ENCODE results near the gene HDGFL3. TPM values are rescaled to one million over a fixed set of nuclear protein-coding genes. Genes with fewer than 3 reads are reported as not detected.

Gene HDGFL3
- 49.3 and 91.2 TPM in 2 replicates for polyA plus RNA-seq (2011; rRNA removed)
- 7.0 and 9.8 TPM in 2 replicates for polyA plus RNA-seq (2012; cell fraction: cytosol; rRNA removed)
- polyA plus RNA-seq (2012; cell fraction: nucleus; rRNA removed): 1.9 and 2.3 TPM in 2 replicates
- 47.4 to 51.1 TPM (median 50.8 TPM) in 3 replicates for polyA plus RNA-seq (2017; fragmentation: RNase III; extraction: RNeasy Plus Mini Kit Qiagen cat#74134 plus additional on column Dnase treatment)
- 8.3 and 8.9 TPM in 2 replicates for polyA minus RNA-seq (2011; rRNA and poly(A)+ RNA removed)

DNA sequence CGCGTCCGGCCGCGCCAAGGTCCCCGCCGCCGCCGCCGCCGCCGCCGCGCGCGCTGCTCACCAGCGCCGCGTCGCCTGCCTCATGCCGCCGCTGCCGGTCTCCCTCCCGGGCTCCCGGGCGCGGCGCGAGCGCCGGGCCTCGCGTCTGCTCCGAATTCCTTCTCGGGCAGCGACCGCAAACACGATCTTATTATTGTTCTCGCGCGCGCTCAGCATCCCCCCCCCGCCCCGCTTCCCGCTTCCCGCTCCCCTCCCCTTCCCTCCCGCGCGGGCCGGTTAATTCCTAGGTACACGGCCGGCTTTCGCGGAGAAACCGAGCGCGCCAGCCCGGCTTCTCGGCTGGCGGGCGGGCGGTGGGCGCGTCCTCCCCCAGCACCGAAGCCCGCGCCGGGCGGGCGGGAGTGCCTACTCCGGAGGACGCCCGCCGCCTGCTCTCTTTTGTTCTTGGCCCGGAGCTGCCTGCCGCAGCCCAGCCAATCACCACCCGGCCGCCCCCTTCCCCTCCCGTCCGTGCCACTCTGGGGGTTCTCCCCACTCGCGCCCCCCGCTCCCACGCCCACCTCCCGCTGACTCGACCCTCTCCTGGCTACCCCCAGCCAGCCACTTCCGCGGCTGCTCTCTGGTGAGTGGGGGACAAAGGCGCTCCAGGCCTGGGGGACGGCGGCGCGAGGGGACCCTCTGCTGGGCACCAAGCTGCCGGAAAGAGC lies at the start of gene HDGFL3:
Gene HDGFL3 (minus strand): TSS at position 164 of the 707 bp plus-strand sequence. CDS start 409 bp downstream, outside the sequence.
- 1% methylated on average over 19 of the region's 94 CpGs for WGBS (ENCODE audit: missing lambda C conversion rate)
- ATAC-seq (peak; percentile 68 to 80), FAIRE-seq (no peak), DNase-seq (ENCODE audit: low read depth in 1 of 2, low spot score in 1 of 2) (peak; percentile 67 to 74)
- Histone ChIP-seq H3K9me3 (no peaks in the 10 kb centered on the region), H3K4me2 (peak within 1 kb of the TSS; percentile 73), H3K4me3 (peak within 1 kb of the TSS; percentile 82), H3K27ac (peak within 1 kb of the TSS; percentile 96), H3K4me1 (peaks cover 19% of the 10 kb centered on the region)
- POLR2A ChIA-PET: interaction anchor here (0.7 to 2.4 kb wide), 3 partner anchors 141 to 540 kb away, joined by 3 to 16 read pairs (median 11); partner anchors contain the start of genes BTBD1 and C15orf40
- CTCF ChIA-PET: interaction anchor here (0.8 to 2.0 kb wide), 10 partner anchors 11 to 1072 kb away, joined by 3 to 9 read pairs (median 3); partner anchors contain the start of genes C15orf40 and SH3GL3
- TF ChIP-seq TP53 (CRISPR knock-in tag; IDR thresholded peaks at IDR 0.05) (no peak), ZC3H11A (IDR thresholded peaks at IDR 0.05) (no peak), GATA3 (IDR thresholded peaks at IDR 0.05; ENCODE audit: borderline replicate concordance) (no peak), CBX2 (IDR thresholded peaks at IDR 0.05; ENCODE audit: borderline replicate concordance, low read depth) (no peak), KDM1A (IDR thresholded peaks at IDR 0.05; ENCODE audit: low read depth) (no peak), RCOR1 (IDR thresholded peaks at IDR 0.05; ENCODE audit: low read depth, low read length) (no peak), POLR2AphosphoS2 (conservative IDR thresholded peaks at IDR 0.05; ENCODE audit: low read length) (no peak), HOXA7 (CRISPR knock-in tag; IDR thresholded peaks at IDR 0.05) (no peak), FOSL2 (IDR thresholded peaks at IDR 0.05) (no peak), FOSL2 (CRISPR knock-in tag; IDR thresholded peaks at IDR 0.05) (no peak), EHF (CRISPR knock-in tag; IDR thresholded peaks at IDR 0.05) (no peak), CEBPB (IDR thresholded peaks at IDR 0.05) (no peak), EP300 (IDR thresholded peaks at IDR 0.05) (no peak), JUN (IDR thresholded peaks at IDR 0.05) (peak in 1 of 2 experiments; percentile 25; a peak in 2 of 5 replicates), SREBF2 (IDR thresholded peaks at IDR 0.05) (no peak), CBX8 (IDR thresholded peaks at IDR 0.05) (no peak), NPAS2 (CRISPR knock-in tag; IDR thresholded peaks at IDR 0.05; ENCODE audit: borderline replicate concordance) (no peak), ZSCAN20 (CRISPR knock-in tag; IDR thresholded peaks at IDR 0.05) (no peak), SMC3 (IDR thresholded peaks at IDR 0.05) (0 out of 3 replicates have a peak, but pooled peaks have one; percentile 26), MAFK (IDR thresholded peaks at IDR 0.05; ENCODE audit: partially characterized antibody) (no peak), FOXS1 (CRISPR knock-in tag; IDR thresholded peaks at IDR 0.05) (no peak), MAX (IDR thresholded peaks at IDR 0.05) (no peak), RAD21 (conservative IDR thresholded peaks at IDR 0.05 in 1 of 2, IDR thresholded peaks at IDR 0.05 in 1 of 2) (peak; percentile 30 to 41; a peak in 1 of 5 replicates), FOSB (CRISPR knock-in tag; IDR thresholded peaks at IDR 0.05) (no peak), CHD2 (IDR thresholded peaks at IDR 0.05; ENCODE audit: low read length, partially characterized antibody) (no peak), HOXB5 (CRISPR knock-in tag; IDR thresholded peaks at IDR 0.05) (no peak)
- TF ChIP-seq, protein P1, sequence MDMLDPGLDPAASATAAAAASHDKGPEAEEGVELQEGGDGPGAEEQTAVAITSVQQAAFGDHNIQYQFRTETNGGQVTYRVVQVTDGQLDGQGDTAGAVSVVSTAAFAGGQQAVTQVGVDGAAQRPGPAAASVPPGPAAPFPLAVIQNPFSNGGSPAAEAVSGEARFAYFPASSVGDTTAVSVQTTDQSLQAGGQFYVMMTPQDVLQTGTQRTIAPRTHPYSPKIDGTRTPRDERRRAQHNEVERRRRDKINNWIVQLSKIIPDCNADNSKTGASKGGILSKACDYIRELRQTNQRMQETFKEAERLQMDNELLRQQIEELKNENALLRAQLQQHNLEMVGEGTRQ (IDR thresholded peaks at IDR 0.05): no peak
- TF ChIP-seq, protein P2, sequence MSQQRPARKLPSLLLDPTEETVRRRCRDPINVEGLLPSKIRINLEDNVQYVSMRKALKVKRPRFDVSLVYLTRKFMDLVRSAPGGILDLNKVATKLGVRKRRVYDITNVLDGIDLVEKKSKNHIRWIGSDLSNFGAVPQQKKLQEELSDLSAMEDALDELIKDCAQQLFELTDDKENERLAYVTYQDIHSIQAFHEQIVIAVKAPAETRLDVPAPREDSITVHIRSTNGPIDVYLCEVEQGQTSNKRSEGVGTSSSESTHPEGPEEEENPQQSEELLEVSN (IDR thresholded peaks at IDR 0.05; ENCODE audit: borderline replicate concordance, low read depth): no peak
- TF ChIP-seq, protein P3, sequence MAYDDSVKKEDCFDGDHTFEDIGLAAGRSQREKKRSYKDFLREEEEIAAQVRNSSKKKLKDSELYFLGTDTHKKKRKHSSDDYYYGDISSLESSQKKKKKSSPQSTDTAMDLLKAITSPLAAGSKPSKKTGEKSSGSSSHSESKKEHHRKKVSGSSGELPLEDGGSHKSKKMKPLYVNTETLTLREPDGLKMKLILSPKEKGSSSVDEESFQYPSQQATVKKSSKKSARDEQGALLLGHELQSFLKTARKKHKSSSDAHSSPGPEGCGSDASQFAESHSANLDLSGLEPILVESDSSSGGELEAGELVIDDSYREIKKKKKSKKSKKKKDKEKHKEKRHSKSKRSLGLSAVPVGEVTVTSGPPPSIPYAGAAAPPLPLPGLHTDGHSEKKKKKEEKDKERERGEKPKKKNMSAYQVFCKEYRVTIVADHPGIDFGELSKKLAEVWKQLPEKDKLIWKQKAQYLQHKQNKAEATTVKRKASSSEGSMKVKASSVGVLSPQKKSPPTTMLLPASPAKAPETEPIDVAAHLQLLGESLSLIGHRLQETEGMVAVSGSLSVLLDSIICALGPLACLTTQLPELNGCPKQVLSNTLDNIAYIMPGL (CRISPR knock-in tag; IDR thresholded peaks at IDR 0.05; ENCODE audit: borderline replicate concordance): 0 out of 2 replicates have a peak, but pooled peaks have one; percentile 52
- TF ChIP-seq, protein P4, sequence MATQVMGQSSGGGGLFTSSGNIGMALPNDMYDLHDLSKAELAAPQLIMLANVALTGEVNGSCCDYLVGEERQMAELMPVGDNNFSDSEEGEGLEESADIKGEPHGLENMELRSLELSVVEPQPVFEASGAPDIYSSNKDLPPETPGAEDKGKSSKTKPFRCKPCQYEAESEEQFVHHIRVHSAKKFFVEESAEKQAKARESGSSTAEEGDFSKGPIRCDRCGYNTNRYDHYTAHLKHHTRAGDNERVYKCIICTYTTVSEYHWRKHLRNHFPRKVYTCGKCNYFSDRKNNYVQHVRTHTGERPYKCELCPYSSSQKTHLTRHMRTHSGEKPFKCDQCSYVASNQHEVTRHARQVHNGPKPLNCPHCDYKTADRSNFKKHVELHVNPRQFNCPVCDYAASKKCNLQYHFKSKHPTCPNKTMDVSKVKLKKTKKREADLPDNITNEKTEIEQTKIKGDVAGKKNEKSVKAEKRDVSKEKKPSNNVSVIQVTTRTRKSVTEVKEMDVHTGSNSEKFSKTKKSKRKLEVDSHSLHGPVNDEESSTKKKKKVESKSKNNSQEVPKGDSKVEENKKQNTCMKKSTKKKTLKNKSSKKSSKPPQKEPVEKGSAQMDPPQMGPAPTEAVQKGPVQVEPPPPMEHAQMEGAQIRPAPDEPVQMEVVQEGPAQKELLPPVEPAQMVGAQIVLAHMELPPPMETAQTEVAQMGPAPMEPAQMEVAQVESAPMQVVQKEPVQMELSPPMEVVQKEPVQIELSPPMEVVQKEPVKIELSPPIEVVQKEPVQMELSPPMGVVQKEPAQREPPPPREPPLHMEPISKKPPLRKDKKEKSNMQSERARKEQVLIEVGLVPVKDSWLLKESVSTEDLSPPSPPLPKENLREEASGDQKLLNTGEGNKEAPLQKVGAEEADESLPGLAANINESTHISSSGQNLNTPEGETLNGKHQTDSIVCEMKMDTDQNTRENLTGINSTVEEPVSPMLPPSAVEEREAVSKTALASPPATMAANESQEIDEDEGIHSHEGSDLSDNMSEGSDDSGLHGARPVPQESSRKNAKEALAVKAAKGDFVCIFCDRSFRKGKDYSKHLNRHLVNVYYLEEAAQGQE (IDR thresholded peaks at IDR 0.05): no peak
- TF ChIP-seq, protein P5, sequence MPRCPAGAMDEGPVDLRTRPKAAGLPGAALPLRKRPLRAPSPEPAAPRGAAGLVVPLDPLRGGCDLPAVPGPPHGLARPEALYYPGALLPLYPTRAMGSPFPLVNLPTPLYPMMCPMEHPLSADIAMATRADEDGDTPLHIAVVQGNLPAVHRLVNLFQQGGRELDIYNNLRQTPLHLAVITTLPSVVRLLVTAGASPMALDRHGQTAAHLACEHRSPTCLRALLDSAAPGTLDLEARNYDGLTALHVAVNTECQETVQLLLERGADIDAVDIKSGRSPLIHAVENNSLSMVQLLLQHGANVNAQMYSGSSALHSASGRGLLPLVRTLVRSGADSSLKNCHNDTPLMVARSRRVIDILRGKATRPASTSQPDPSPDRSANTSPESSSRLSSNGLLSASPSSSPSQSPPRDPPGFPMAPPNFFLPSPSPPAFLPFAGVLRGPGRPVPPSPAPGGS (IDR thresholded peaks at IDR 0.05): no peak
